ENCODE measurements around the gene PVALB.
"Not testable (repeated sequence)": the region's sequence is repeated elsewhere in the genome, so short reads cannot be mapped to it uniquely, and the experiment has no call there.

PVALB gene

DNA sequence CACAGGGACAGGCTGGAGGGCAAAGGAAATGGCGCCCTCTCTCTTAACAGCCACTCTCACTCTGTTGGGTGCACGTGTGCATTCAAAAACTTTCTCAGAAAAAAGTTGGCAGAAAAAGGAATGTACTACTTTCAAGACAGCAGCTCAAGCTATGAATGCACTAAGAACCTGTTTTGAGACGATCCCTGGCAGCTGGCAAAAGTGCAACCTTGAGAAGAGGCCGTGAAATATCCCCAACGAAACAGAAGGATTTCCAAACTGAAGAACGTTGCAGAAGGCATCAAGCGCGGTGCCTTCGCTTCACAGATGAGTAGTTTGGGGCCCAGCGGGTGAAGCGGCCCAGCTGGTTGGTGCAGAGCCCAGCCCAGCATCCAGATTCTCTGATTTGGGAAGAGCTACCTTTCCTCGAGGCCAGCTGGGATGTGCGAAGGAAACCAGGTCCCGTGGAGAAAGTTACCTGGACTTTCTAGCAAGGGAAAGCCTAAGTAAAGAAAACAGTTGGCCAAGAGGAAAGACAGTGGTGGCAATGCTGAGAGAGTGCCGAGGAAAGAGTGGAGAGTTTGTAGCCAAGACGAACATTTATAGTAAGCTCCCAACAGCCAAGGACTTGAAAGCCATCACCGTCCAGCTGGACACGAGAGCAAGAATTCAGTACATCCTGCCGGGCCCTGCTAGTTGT lies 57.2 kb downstream of the PVALB start:
- Histone ChIP-seq H3K36me3 (ENCODE audit: control insufficient read depth, insufficient read depth, low read length) (peaks cover 8% of the 10 kb centered on the region), H3K9me3 (ENCODE audit: control insufficient read depth, insufficient read depth, low read length) (no peaks in the 10 kb centered on the region), H3K4me1 (ENCODE audit: control insufficient read depth, insufficient read depth, low read length) (no peaks in the 10 kb centered on the region)

DNA sequence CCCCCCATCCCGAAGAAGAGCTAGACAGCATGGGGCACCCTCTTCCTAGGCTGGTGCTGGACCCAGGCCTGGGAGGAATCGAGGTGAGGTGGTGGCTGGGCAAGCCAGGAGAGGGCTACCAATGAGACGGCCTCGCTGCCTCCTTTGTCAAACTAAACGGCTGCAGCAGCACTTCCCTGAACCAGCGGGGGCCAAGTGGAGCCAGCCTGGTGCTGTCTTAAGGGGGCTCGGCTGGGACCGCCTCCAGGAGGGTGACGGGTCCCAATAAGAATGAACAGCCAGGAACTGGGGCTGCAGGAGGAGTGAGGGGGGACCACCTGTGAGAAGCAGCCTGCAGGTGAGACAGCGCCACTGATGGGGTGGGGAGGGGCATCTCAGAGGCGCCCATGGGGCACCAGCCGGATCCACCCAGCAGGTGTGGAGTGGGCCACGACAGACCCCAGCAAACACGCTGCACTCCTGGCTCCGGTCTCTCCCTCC lies 58.0 kb downstream of the PVALB start:
- no peaks in the 10 kb centered on the region for H3K4me1 ChIP-seq (ENCODE audit: control insufficient read depth, insufficient read depth, low read length)
- no peak overlapping the region for H3K4me3 ChIP-seq (ENCODE audit: low read depth, low read length)
- H3K9ac ChIP-seq (ENCODE audit: low read depth, low read length) = no peak overlapping the region
- peaks cover 5% of the 10 kb centered on the region for H3K36me3 ChIP-seq (ENCODE audit: control insufficient read depth, insufficient read depth, low read length)
- H3K27me3 ChIP-seq (ENCODE audit: control insufficient read depth, insufficient read depth, low read length) = no peaks in the 10 kb centered on the region
- H3K9me3 ChIP-seq (ENCODE audit: control insufficient read depth, insufficient read depth, low read length) = no peaks in the 10 kb centered on the region

More for the DNA sequence above, 57.2 kb downstream of the PVALB start:
- Histone ChIP-seq H3K27me3 (ENCODE audit: control insufficient read depth, insufficient read depth, low read length) (no peaks in the 10 kb centered on the region), H3K4me3 (ENCODE audit: low read depth, low read length) (no peak overlapping the region), H3K9ac (ENCODE audit: low read depth, low read length) (no peak overlapping the region)

DNA sequence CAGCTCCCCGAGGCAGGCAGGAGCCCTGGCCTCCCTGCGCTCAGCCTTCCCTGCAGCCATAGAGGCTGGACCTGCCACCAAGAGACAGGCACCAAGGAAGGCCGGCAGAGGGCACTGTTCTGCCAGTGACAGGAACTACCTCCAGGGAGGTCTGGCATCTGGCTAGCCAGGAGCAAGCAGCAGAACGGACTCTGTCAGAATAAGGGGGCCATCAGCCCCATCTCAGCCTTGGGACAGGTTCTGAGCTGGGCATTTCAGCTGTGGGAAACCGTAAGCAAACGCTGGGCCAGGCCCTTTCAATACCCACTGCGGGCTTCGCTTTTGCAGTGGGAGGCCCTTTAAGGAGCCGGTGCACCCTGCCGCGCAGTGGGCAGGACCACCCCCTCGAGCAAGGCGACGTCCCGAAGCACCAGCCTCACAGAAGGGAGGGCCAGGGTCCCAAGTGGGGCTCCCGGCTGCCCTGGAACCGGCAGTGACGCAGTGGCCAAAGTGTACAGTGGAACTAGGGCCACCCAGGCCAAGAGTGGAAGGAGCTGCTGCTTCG lies 59.1 kb downstream of the PVALB start:
- no peaks in the 10 kb centered on the region for H3K4me1 ChIP-seq (ENCODE audit: control insufficient read depth, insufficient read depth, low read length)
- H3K27me3 ChIP-seq (ENCODE audit: control insufficient read depth, insufficient read depth, low read length) = peaks cover 3% of the 10 kb centered on the region
- H3K36me3 ChIP-seq (ENCODE audit: control insufficient read depth, insufficient read depth, low read length) = no peaks in the 10 kb centered on the region
- H3K9ac ChIP-seq (ENCODE audit: low read depth, low read length) = no peak overlapping the region
- no peak overlapping the region for H3K4me3 ChIP-seq (ENCODE audit: low read depth, low read length)
- no peaks in the 10 kb centered on the region for H3K9me3 ChIP-seq (ENCODE audit: control insufficient read depth, insufficient read depth, low read length)

DNA sequence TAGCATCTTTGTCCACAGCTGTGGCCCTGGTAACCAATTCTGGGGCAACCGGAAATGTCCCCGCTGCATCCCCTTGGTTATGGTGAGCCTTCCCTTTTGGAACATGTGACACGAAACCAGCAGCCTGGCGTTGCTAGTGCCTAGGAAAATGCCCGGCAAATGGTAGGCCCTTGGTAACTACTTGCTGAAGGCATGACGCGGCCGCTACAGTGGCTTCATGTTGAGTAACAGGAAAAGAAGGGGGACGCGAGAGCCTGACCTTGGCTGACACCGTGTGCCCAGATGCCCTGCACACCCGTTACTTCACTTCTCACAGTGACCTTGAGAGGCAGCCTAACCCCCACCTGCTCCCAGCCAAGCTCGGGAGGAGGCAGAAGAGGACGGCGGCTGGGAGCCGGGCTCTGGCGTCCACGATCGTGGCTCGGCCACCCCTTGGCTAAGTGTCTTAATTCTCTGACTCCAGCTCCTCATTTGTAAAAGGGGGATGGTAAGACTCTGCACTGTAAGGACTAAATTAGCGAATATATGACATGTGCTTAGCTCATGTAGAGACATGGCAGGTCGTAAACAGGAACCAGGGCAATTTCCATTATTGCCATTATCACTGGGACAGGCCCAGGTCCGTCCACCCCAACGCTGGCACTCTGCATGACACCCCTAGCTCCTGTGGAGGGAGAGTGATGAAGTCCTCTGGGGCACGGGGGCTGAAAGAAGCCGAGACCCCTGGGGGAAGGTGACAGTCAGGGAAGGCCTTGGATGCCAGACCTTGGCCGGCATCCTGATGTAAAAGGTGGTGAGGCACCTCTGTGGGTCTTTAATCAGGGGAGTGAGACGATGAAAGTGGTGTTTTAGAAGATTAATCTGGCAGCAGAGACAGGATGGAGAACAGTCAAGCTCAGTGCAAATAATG lies 59.8 kb downstream of the PVALB start:
- no peak overlapping the region for H3K9ac ChIP-seq (ENCODE audit: low read depth, low read length)

DNA sequence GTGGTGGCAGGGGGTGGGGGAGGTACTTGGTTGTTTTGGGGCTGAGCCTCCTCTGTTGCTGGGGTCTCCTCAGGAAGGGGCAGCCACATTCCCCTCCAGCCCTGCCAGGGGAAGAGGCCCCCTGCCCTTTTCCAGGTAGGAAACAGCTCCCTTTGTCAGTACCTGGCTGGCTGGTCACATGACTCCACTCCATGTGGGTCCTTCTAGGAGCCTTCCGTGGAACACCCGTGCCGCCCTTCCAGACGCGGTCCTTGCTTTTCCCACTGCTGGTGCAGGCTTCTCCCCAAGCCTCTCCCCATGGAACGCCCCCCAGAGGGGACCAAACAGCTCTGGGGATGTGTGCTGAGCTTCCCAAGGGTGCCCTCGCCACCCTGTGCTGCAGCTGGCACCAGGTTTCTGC lies 60.8 kb downstream of the PVALB start:
- H3K9ac ChIP-seq (ENCODE audit: low read depth, low read length) = no peak overlapping the region
- no peaks in the 10 kb centered on the region for H3K4me1 ChIP-seq (ENCODE audit: control insufficient read depth, insufficient read depth, low read length)
- H3K9me3 ChIP-seq (ENCODE audit: control insufficient read depth, insufficient read depth, low read length) = no peaks in the 10 kb centered on the region
- H3K4me3 ChIP-seq (ENCODE audit: low read depth, low read length) = no peak overlapping the region
- peaks cover 3% of the 10 kb centered on the region for H3K27me3 ChIP-seq (ENCODE audit: control insufficient read depth, insufficient read depth, low read length)
- H3K36me3 ChIP-seq (ENCODE audit: control insufficient read depth, insufficient read depth, low read length) = no peaks in the 10 kb centered on the region

More for the DNA sequence above, 59.8 kb downstream of the PVALB start:
- peaks cover 3% of the 10 kb centered on the region for H3K27me3 ChIP-seq (ENCODE audit: control insufficient read depth, insufficient read depth, low read length)
- H3K4me1 ChIP-seq (ENCODE audit: control insufficient read depth, insufficient read depth, low read length) = no peaks in the 10 kb centered on the region
- H3K9me3 ChIP-seq (ENCODE audit: control insufficient read depth, insufficient read depth, low read length) = no peaks in the 10 kb centered on the region
- H3K36me3 ChIP-seq (ENCODE audit: control insufficient read depth, insufficient read depth, low read length) = no peaks in the 10 kb centered on the region
- no peak overlapping the region for H3K4me3 ChIP-seq (ENCODE audit: low read depth, low read length)

DNA sequence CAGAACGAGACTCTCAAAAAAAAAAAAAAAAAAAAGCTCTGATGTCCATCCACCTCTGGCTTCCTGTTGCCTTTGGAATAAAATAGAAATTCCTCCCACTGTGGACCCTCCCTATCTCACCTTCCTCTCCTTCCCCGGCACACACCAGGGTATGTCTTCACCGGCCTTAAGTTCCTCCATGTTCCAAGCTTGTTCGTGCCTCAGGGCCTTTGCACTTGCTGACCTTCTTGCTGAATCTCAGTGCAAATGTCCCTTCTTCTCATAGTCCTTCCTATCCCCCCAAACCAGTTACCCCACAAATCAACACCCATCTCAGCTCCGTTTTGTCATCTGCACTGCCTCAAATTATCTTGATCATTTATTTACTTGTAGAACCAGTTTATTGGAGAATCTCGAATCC lies 61.5 kb downstream of the PVALB start:
- Histone ChIP-seq H3K9me3 (ENCODE audit: control insufficient read depth, insufficient read depth, low read length) (no peaks in the 10 kb centered on the region), H3K4me3 (ENCODE audit: low read depth, low read length) (no peak overlapping the region), H3K4me1 (ENCODE audit: control insufficient read depth, insufficient read depth, low read length) (no peaks in the 10 kb centered on the region), H3K27me3 (ENCODE audit: control insufficient read depth, insufficient read depth, low read length) (peaks cover 3% of the 10 kb centered on the region), H3K36me3 (ENCODE audit: control insufficient read depth, insufficient read depth, low read length) (no peaks in the 10 kb centered on the region), H3K9ac (ENCODE audit: low read depth, low read length) (no peak overlapping the region)

DNA sequence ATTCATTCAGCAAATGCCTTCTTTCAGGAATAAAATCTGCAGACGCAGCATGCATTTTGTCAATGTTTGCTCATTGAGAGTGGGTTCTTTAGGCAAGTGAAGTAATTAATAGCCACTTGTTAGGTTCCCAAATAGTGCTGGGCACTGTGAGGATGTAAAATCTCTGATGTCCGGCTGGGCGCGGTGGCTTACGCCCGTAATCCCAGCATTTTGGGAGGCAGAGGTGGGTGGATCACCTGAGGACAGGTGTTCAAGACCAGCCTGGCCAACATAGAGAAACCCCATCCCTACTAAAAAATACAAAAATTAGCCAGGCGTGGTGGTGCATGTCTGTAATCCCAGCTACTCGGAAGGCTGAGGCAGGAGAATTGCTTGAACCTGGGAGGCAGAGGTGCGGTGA lies 62.0 kb downstream of the PVALB start:
- not testable (repeated sequence) for H3K9ac ChIP-seq (ENCODE audit: low read depth, low read length); H3K4me1 ChIP-seq (ENCODE audit: control insufficient read depth, insufficient read depth, low read length); H3K4me3 ChIP-seq (ENCODE audit: low read depth, low read length); H3K36me3 ChIP-seq (ENCODE audit: control insufficient read depth, insufficient read depth, low read length); H3K27me3 ChIP-seq (ENCODE audit: control insufficient read depth, insufficient read depth, low read length); H3K9me3 ChIP-seq (ENCODE audit: control insufficient read depth, insufficient read depth, low read length)

DNA sequence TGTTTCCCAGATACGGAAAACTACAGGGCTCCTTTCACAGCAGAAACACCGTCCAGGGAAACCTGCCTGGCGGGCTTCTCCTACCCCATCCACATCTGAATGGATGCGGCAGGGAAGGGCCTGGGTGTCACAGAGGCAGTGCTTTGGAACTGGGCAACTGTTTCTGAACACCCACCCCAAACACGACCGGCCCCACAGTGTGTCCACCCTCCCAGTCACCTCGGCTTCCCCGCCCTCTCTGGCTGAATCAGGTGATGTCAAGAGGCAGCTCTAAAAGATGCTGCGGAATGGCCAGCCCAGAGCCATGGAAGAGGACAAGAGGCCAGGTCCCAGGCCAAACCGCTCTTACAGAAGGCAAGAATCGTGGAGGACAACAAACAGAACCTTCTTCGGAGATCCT lies 62.9 kb downstream of the PVALB start:
- no peak overlapping the region for H3K9ac ChIP-seq (ENCODE audit: low read depth, low read length)
- no peak overlapping the region for H3K4me3 ChIP-seq (ENCODE audit: low read depth, low read length)
- H3K4me1 ChIP-seq (ENCODE audit: control insufficient read depth, insufficient read depth, low read length) = no peaks in the 10 kb centered on the region
- no peaks in the 10 kb centered on the region for H3K9me3 ChIP-seq (ENCODE audit: control insufficient read depth, insufficient read depth, low read length)
- H3K36me3 ChIP-seq (ENCODE audit: control insufficient read depth, insufficient read depth, low read length) = no peaks in the 10 kb centered on the region
- H3K27me3 ChIP-seq (ENCODE audit: control insufficient read depth, insufficient read depth, low read length) = peaks cover 3% of the 10 kb centered on the region

DNA sequence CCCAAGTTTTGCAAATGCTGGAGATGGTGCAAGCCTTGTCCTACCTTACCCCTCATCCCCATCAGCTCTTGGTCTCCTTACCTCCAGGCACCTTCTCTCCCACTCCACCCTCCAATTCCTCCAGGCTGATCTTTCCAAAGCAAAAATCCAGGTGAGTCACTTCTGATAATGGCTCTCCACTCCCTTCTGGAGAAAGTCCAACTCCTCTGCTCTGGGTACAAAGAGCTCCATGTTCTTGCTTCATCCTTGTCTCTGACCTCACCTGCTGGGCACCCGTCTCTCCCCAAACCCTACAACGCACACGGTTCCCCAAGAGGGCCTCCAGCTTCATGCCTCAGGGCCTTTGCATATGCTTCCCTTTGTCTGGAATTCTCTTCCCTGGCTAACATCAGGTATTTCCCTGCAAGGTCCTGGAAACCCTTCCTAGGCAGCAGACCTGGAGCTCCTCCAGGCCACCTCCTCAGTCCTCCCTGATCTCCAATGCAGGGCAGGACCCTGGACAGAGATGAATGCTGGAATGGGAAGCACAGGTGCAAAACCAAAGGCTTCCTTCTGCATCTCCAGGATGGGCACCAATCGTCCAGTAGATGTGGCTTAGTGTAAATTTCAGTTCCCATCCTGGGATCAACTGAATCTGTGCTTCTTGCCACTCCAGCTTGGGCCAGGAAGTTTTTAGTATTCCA lies 63.6 kb downstream of the PVALB start:
- no peaks in the 10 kb centered on the region for H3K36me3 ChIP-seq (ENCODE audit: control insufficient read depth, insufficient read depth, low read length)
- no peaks in the 10 kb centered on the region for H3K9me3 ChIP-seq (ENCODE audit: control insufficient read depth, insufficient read depth, low read length)
- no peak overlapping the region for H3K4me3 ChIP-seq (ENCODE audit: low read depth, low read length)
- no peak overlapping the region for H3K9ac ChIP-seq (ENCODE audit: low read depth, low read length)
- peaks cover 3% of the 10 kb centered on the region for H3K27me3 ChIP-seq (ENCODE audit: control insufficient read depth, insufficient read depth, low read length)
- no peaks in the 10 kb centered on the region for H3K4me1 ChIP-seq (ENCODE audit: control insufficient read depth, insufficient read depth, low read length)
